ENCODE measurements around the gene TMEM239.

DNA sequence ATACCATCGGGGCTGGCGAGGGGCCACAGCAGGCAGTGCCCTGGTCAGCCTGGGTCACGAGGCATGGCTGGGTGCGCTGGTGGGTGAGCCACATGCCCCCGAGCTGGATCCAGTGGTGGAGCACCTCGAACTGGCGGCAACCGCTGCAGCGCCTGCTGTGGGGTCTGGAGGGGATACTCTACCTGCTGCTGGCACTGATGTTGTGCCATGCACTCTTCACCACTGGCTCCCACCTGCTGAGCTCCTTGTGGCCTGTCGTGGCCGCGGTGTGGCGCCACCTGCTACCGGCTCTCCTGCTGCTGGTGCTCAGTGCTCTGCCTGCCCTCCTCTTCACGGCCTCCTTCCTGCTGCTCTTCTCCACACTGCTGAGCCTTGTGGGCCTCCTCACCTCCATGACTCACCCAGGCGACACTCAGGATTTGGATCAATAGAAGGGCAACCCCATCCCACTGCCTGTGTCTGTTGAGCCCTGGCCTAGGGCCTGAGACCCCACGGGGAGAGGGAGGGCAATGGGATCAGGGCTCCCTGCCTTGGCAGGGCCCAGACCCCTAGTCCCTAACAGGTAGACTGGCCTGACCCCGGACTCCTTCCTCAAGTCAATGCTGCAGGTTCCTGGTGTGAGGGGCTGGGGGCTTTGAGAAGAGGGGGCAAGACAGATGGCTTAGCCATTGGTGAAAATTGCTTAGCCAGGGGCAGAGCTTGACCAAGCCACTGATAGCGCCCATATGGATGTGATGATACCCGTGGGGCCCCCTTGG is 598 bp downstream of the TMEM239 start:
- TF ChIP-seq EGR1 (IDR thresholded peaks at IDR 0.05) (no peak), YY1 (IDR thresholded peaks at IDR 0.05; ENCODE audit: low read depth) (no peak)
- TF ChIP-seq, protein P1, sequence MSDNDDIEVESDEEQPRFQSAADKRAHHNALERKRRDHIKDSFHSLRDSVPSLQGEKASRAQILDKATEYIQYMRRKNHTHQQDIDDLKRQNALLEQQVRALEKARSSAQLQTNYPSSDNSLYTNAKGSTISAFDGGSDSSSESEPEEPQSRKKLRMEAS (IDR thresholded peaks at IDR 0.05): no peak

All from Ishikawa (cell line).